H1 (cell line): Measurements from ENCODE around the gene TM9SF3. TPM values are rescaled to one million over a fixed set of nuclear protein-coding genes. Genes with fewer than 3 reads are reported as not detected.
A peak's percentile ranks its signal among the peaks of the same experiment; 100 is the strongest.

ENCODE experiments used
- CTCF ChIA-PET: fragments of 300-600 bp; sonication (Branson Sonifier 250); formaldehyde crosslinking; loops from one replicate; lab custom pipeline; 2021; ENCODE audit not compliant: partially characterized antibody; lab: Charles Lee
- POLR2A ChIA-PET: fragments of 300-600 bp; sonication (Branson Sonifier 250); formaldehyde crosslinking; loops from one replicate; lab custom pipeline; 2021; ENCODE audit warnings: inconsistent platforms; ENCODE audit not compliant: partially characterized antibody; lab: Charles Lee
- DNase-seq, 2 experiments: peaks; one replicate each; pipeline versions ENCODE4 v3.0.0 to v3.0.0-alpha.2; 2010 to 2022; ENCODE audit warnings: low spot score in 2 of 2, low read depth in 1 of 2, mixed read lengths in 1 of 2
- FAIRE-seq: peaks from 2 replicates; lab custom pipeline; 2011; peaks lifted over from hg19 to GRCh38; lab: Jason Lieb, UNC
- H2AFZ ChIP-seq: 2 replicates; pipeline ENCODE4 v1.8.1; 2012; ENCODE audit warnings: low read length, inconsistent platforms
- H2AK5ac ChIP-seq: 2 replicates; pipeline ENCODE4 v1.6.1; 2013; ENCODE audit warnings: low read depth, low read length
- H2BK120ac ChIP-seq: replicated peaks from 2 replicates; pipeline ENCODE3; 2013; ENCODE audit warnings: low read depth, low read length, inconsistent platforms
- H2BK12ac ChIP-seq: 2 replicates; pipeline ENCODE4 v1.6.1; 2013; ENCODE audit warnings: low read depth, low read length
- H2BK15ac ChIP-seq: 2 replicates; pipeline ENCODE4 v1.6.1; 2013; ENCODE audit warnings: low read length
- H2BK20ac ChIP-seq: 2 replicates; pipeline ENCODE4 v1.6.1; 2013; ENCODE audit warnings: low read length
- H2BK5ac ChIP-seq: 2 replicates; pipeline ENCODE4 v1.6.1; 2013; ENCODE audit warnings: low read depth, low read length
- H3K14ac ChIP-seq: 2 replicates; pipeline ENCODE4 v1.6.1; 2013; ENCODE audit warnings: inconsistent platforms; ENCODE audit not compliant: insufficient read length
- H3K18ac ChIP-seq: 2 replicates; pipeline ENCODE4 v1.6.1; 2013; ENCODE audit warnings: low read length; ENCODE audit errors: extremely low read depth
- H3K23ac ChIP-seq: 2 replicates; pipeline ENCODE4 v1.6.1; 2013; ENCODE audit warnings: inconsistent platforms; ENCODE audit not compliant: insufficient read length
- H3K23me2 ChIP-seq: 2 replicates; pipeline ENCODE4 v1.6.1; 2013; ENCODE audit warnings: low read depth, low read length
- H3K27ac ChIP-seq: 2 replicates; pipeline ENCODE4 v1.6.1; 2011; ENCODE audit warnings: low read depth, low read length, inconsistent platforms
- H3K27me3 ChIP-seq, 4 experiments: replicated peaks in 1 of 4; 1 replicate in 1 of 4; 2 replicates in 3 of 4; pipeline versions ENCODE4 v1.6.1 to v1.8.1; 2011 to 2013; ENCODE audit warnings: low read length in 3 of 4, mild to moderate bottlenecking in 3 of 4, inconsistent platforms in 2 of 4, mixed read lengths in 2 of 4, moderate library complexity in 1 of 4; ENCODE audit not compliant: control insufficient read depth in 3 of 4, insufficient read depth in 3 of 4; ENCODE audit errors: extremely low read depth in 1 of 4
- H3K36me3 ChIP-seq, 4 experiments: 2 replicates each; pipeline versions ENCODE4 v1.6.1 to v1.8.1; 2011 to 2013; ENCODE audit warnings: mild to moderate bottlenecking in 4 of 4, low read length in 3 of 4, moderate library complexity in 2 of 4, control low read depth in 1 of 4, inconsistent platforms in 1 of 4; ENCODE audit not compliant: insufficient read depth in 4 of 4, control insufficient read depth in 2 of 4
- H3K4ac ChIP-seq: replicated peaks from 2 replicates; pipeline ENCODE3; 2013; ENCODE audit warnings: low read length, low read depth, mixed read lengths, inconsistent platforms; ENCODE audit not compliant: insufficient read length
- H3K4me1 ChIP-seq, 4 experiments: replicated peaks in 1 of 4; 1 replicate in 1 of 4; 2 replicates in 3 of 4; pipeline versions ENCODE4 v1.6.1 to v1.8.1; 2011 to 2013; ENCODE audit warnings: low read length in 3 of 4, inconsistent platforms in 2 of 4, mixed read lengths in 1 of 4; ENCODE audit not compliant: insufficient read depth in 4 of 4, control insufficient read depth in 3 of 4
- H3K4me2 ChIP-seq, 2 experiments: 2 replicates each; pipeline versions ENCODE4 v1.6.1 to v1.8.1; 2011 to 2013; ENCODE audit warnings: low read depth in 2 of 2, low read length in 2 of 2, control low read depth in 1 of 2, inconsistent platforms in 1 of 2, mild to moderate bottlenecking in 1 of 2; ENCODE audit not compliant: insufficient read depth in 1 of 2
- H3K4me3 ChIP-seq, 4 experiments: fragments of 200-600, 300-600 bp in 1 of 4; sonication (generic), shearing (Covaris generic), sonication (Bioruptor Twin) in 1 of 4; 2 replicates each; pipeline versions ENCODE4 v1.5.1 to v1.8.1; 2011 to 2016; ENCODE audit warnings: low read length in 4 of 4, low read depth in 3 of 4, control low read depth in 2 of 4, inconsistent platforms in 2 of 4, mild to moderate bottlenecking in 2 of 4, mixed read lengths in 1 of 4, moderate library complexity in 1 of 4; ENCODE audit not compliant: insufficient read depth in 2 of 4; ENCODE audit errors: extremely low read depth in 1 of 4
- H3K56ac ChIP-seq: replicated peaks from 2 replicates; pipeline ENCODE3; 2013; ENCODE audit warnings: low read depth, mild to moderate bottlenecking, mixed read lengths, low read length, inconsistent platforms; ENCODE audit not compliant: insufficient read length
- H3K79me1 ChIP-seq: 2 replicates; pipeline ENCODE4 v1.6.1; 2013; ENCODE audit warnings: low read depth, low read length, control low read depth
- H3K79me2 ChIP-seq, 2 experiments: 2 replicates each; pipeline versions ENCODE4 v1.6.1 to v1.8.1; 2012 to 2013; ENCODE audit warnings: low read length in 2 of 2, mild to moderate bottlenecking in 2 of 2, inconsistent platforms in 1 of 2; ENCODE audit not compliant: insufficient read depth in 2 of 2, control insufficient read depth in 1 of 2
- H3K9ac ChIP-seq, 4 experiments: replicated peaks in 1 of 4; 1 replicate in 1 of 4; 2 replicates in 3 of 4; pipeline versions ENCODE4 v1.6.1 to v1.8.1; 2011 to 2013; ENCODE audit warnings: low read depth in 3 of 4, low read length in 3 of 4, control low read depth in 2 of 4, mild to moderate bottlenecking in 2 of 4, moderate library complexity in 2 of 4, inconsistent platforms in 1 of 4; ENCODE audit errors: extremely low read depth in 1 of 4
- H3K9me3 ChIP-seq, 2 experiments: 2 replicates each; pipeline versions ENCODE4 v1.6.1 to v1.8.1; 2012 to 2013; ENCODE audit warnings: mild to moderate bottlenecking in 2 of 2, moderate library complexity in 2 of 2, control low read depth in 1 of 2, inconsistent platforms in 1 of 2, low read depth in 1 of 2, low read length in 1 of 2, mixed read lengths in 1 of 2; ENCODE audit not compliant: insufficient read depth in 2 of 2
- H4K20me1 ChIP-seq, 2 experiments: replicated peaks in 1 of 2; 2 replicates each; pipeline versions ENCODE3 to v1.8.1; 2011 to 2013; ENCODE audit warnings: inconsistent platforms in 2 of 2, low read length in 2 of 2, mild to moderate bottlenecking in 1 of 2; ENCODE audit not compliant: insufficient read depth in 2 of 2, control insufficient read depth in 1 of 2
- H4K5ac ChIP-seq: 2 replicates; pipeline ENCODE4 v1.6.1; 2013; ENCODE audit warnings: low read length, low read depth, mixed read lengths, inconsistent platforms; ENCODE audit not compliant: insufficient read length
- H4K8ac ChIP-seq: 2 replicates; pipeline ENCODE4 v1.8.0; 2013; ENCODE audit warnings: mild to moderate bottlenecking, moderate library complexity, low read length, inconsistent platforms; ENCODE audit not compliant: insufficient read depth; ENCODE audit errors: extremely low read depth
- H4K91ac ChIP-seq: replicated peaks from 2 replicates; pipeline ENCODE3; 2013; ENCODE audit warnings: low read length, mixed read lengths, inconsistent platforms; ENCODE audit not compliant: insufficient read length
- HDAC6 ChIP-seq: IDR thresholded peaks from one replicate; pipeline ENCODE4 v1.7.1; 2012; ENCODE audit warnings: low read depth, mild to moderate bottlenecking, inconsistent platforms, low read length, moderate library complexity
- JUN ChIP-seq: IDR thresholded peaks from 2 replicates; pipeline ENCODE4 v1.6.1; 2011; ENCODE audit warnings: low read depth, mild to moderate bottlenecking, improper control_type of control experiment, low read length
- KDM1A ChIP-seq: fragments of 200-600, 300-600 bp; sonication (generic); IDR thresholded peaks from 2 replicates; pipeline ENCODE4 v1.7.1; 2016; ENCODE audit warnings: mild to moderate bottlenecking, low read length, borderline replicate concordance
- NANOG ChIP-seq: IDR thresholded peaks from 2 replicates; pipeline ENCODE4 v1.6.1; 2011; ENCODE audit warnings: low read length, low read depth, mild to moderate bottlenecking, inconsistent platforms; ENCODE audit not compliant: insufficient read depth, poor library complexity, severe bottlenecking
- NRF1 ChIP-seq: IDR thresholded peaks from 2 replicates; pipeline ENCODE4 v1.6.1; 2011; ENCODE audit warnings: mild to moderate bottlenecking, low read depth, low read length, improper control_type of control experiment
- POLR2A ChIP-seq, 2 experiments: IDR thresholded peaks; 1 replicate in 1 of 2; 2 replicates in 1 of 2; pipeline ENCODE4 v1.6.1; 2011; ENCODE audit warnings: low read depth in 2 of 2, low read length in 2 of 2, mild to moderate bottlenecking in 2 of 2; ENCODE audit errors: control extremely low read depth in 1 of 2
- POLR2AphosphoS5 ChIP-seq: IDR thresholded peaks from 2 replicates; pipeline ENCODE4 v1.6.1; 2011; ENCODE audit warnings: low read depth, low read length
- POU5F1 ChIP-seq: IDR thresholded peaks from 2 replicates; pipeline ENCODE4 v1.6.1; 2011; ENCODE audit warnings: low read depth, mild to moderate bottlenecking, low read length, moderate library complexity
- RAD21 ChIP-seq, 2 experiments: IDR thresholded peaks in 1 of 2; conservative IDR thresholded peaks in 1 of 2; 2 replicates each; pipeline ENCODE4 v1.6.1; 2011; ENCODE audit warnings: low read depth in 2 of 2, low read length in 2 of 2, improper control_type of control experiment in 1 of 2, inconsistent platforms in 1 of 2, mild to moderate bottlenecking in 1 of 2, moderate library complexity in 1 of 2
- SP2 ChIP-seq: IDR thresholded peaks from 2 replicates; pipeline ENCODE4 v1.6.1; 2012; ENCODE audit warnings: mild to moderate bottlenecking, low read length, inconsistent platforms
- SRF ChIP-seq: IDR thresholded peaks from 2 replicates; pipeline ENCODE4 v1.6.1; 2011; ENCODE audit warnings: mild to moderate bottlenecking, low read depth, low read length, moderate library complexity
- TBP ChIP-seq: IDR thresholded peaks from 2 replicates; pipeline ENCODE4 v1.6.1; 2011; ENCODE audit warnings: low read depth, low read length, improper control_type of control experiment
- YY1 ChIP-seq: IDR thresholded peaks from 2 replicates; pipeline ENCODE4 v1.6.1; 2011; ENCODE audit warnings: low read depth, mild to moderate bottlenecking, low read length
- WGBS, 2 experiments: shearing (Covaris generic) in 1 of 2; methylation state at CpG; one replicate each; pipeline versions ENCODE4 v1.1.6 to v1.1.7; 2013 to 2015; ENCODE audit warnings: low lambda C conversion rate in 2 of 2, mixed read lengths in 2 of 2, inconsistent platforms in 1 of 2, low coverage in 1 of 2, missing lambda C conversion rate in 1 of 2; ENCODE audit not compliant: insufficient replicate concordance in 2 of 2, insufficient coverage in 1 of 2, insufficient read length in 1 of 2; ENCODE audit errors: extremely low coverage in 1 of 2, missing lambda C conversion rate in 1 of 2; 5-methylcytosine and 5-hydroxymethylcytosine counted together
- polyA plus RNA-seq, 7 experiments: library from polyadenylated mRNA; depleted of rRNA in 3 of 7; stranded (reverse) in 5 of 7; unstranded in 2 of 7; fragments of >200 nt in 5 of 7; fragments of 200-250 nt in 2 of 7; gene quantifications; 1 replicate in 5 of 7; 2 replicates in 1 of 7; 4 replicates in 1 of 7; pipeline versions ENCODE4 v1.2.1 to v1.2.3, GENCODE V29; 2011 to 2013; ENCODE audit warnings: missing spikeins in 2 of 7, mixed read lengths in 2 of 7
- total RNA-seq: library from RNA; stranded (reverse); fragmentation: NEBNext Ultra II Directional; extraction: Animal tissue kit (Norgen Biotek cat#: 25700); gene quantifications from 2 replicates; pipeline ENCODE4 v1.2.1, GENCODE V29; 2021
- TF ChIP-seq, protein P1 (sequence below): IDR thresholded peaks from 2 replicates; pipeline ENCODE4 v1.6.1; 2011; ENCODE audit warnings: low read depth, mild to moderate bottlenecking, low read length; ENCODE audit not compliant: insufficient read depth

Gene TM9SF3
- total and polyA plus RNA-seq, 2 of the 8 experiments (the other 6 are each of a cell fraction or from before 2014, with no cell fraction given) = 123 to 127 TPM

DNA sequence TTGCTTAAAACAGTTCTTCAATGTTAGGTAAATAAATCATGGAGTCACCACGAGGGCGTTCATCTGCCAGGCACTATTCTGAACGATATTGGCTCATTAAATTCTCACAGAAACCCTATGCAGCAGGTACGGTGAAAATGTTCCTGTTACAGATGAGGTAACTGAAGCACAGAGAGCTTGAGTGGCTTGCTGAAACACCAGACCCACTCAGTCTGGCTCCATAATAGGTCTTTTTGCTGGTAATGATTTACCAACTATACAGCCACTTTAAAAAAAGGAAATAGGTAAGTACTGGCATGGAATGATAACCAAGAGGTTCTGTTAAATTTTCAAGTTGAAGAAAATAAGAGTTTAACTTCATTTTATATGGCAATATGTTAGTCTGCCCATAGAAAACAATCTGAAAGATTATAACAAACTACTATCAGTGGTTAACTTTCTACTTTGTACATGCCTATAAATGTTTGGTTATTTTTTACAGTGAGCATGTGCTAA lies 1.3 kb upstream of the TM9SF3 start:
- no peak overlapping the region for H2BK12ac ChIP-seq
- TF ChIP-seq POLR2A (IDR thresholded peaks at IDR 0.05; ENCODE audit: control extremely low read depth in 1 of 2, low read depth in 2 of 2, low read length in 2 of 2) (no peak), NRF1 (no peak), POLR2AphosphoS5 (no peak), SRF (no peak), SP2 (no peak), KDM1A (no peak), JUN (no peak), POU5F1 (no peak), NANOG (no peak), RAD21 (IDR thresholded peaks at IDR 0.05 in 1 of 2, conservative IDR thresholded peaks at IDR 0.05 in 1 of 2; ENCODE audit: low read depth in 2 of 2, low read length in 2 of 2) (no peak), YY1 (no peak), HDAC6 (no peak), TBP (no peak)
- TF ChIP-seq, protein P1, sequence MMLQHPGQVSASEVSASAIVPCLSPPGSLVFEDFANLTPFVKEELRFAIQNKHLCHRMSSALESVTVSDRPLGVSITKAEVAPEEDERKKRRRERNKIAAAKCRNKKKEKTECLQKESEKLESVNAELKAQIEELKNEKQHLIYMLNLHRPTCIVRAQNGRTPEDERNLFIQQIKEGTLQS = no peak

More for the DNA sequence above, 1.3 kb upstream of the TM9SF3 start:
- no peak overlapping the region for H2BK15ac ChIP-seq
- H4K91ac ChIP-seq = no peak overlapping the region
- peaks cover 4% of the 10 kb centered on the region for H3K23me2 ChIP-seq
- H3K4ac ChIP-seq = no peak overlapping the region
- no peak overlapping the region for H2BK20ac ChIP-seq
- H3K79me1 ChIP-seq = no peaks in the 10 kb centered on the region
- H3K4me3 ChIP-seq = peak overlapping the region in 1 of 4 experiments; percentile 96; a peak in 2 of 8 replicates
- no peak overlapping the region for H3K23ac ChIP-seq
- H3K27ac ChIP-seq = no peak overlapping the region
- H3K56ac ChIP-seq = no peak overlapping the region
- H3K4me1 ChIP-seq = peaks cover 0 to 10% (median 2%) of the 10 kb centered on the region in 4 experiments; a peak in 3 of 7 replicates
- H2BK120ac ChIP-seq = no peak overlapping the region
- no peaks in the 10 kb centered on the region for H3K9me3 ChIP-seq
- no peak overlapping the region for H2AFZ ChIP-seq
- H4K20me1 ChIP-seq = peaks cover 3 to 7% of the 10 kb centered on the region in 2 experiments
- H3K36me3 ChIP-seq = no peaks in the 10 kb centered on the region
- H3K14ac ChIP-seq = no peak overlapping the region
- ChIA-PET POLR2A (interaction anchor here (1.3 kb wide), 1 partner anchor 11 kb away, joined by 3 read pairs; no protein-coding TSS in a partner anchor), CTCF (no interaction called here)
- H2AK5ac ChIP-seq = no peak overlapping the region
- FAIRE-seq (no peak), DNase-seq (no peak)
- peaks cover 11 to 34% of the 10 kb centered on the region in 2 experiments for H3K79me2 ChIP-seq
- no peak overlapping the region for H3K9ac ChIP-seq
- H3K18ac ChIP-seq = no peak overlapping the region
- no peak overlapping the region for H4K8ac ChIP-seq
- WGBS, 2 experiments = 93% methylated on average over 4 of the region's 4 CpGs; no CpG with 5 or more reads in 1 of the 2 experiments
- H2BK5ac ChIP-seq = no peak overlapping the region
- no peaks in the 10 kb centered on the region for H3K27me3 ChIP-seq
- H4K5ac ChIP-seq = no peak overlapping the region
- H3K4me2 ChIP-seq = peak overlapping the region; percentile 77 to 95; a peak in 3 of 4 replicates
